Measurements from ENCODE around the gene DLEC1. TPM values are rescaled to one million over a fixed set of nuclear protein-coding genes. Genes with fewer than 3 reads are reported as not detected.

The DLEC1 gene
- total and polyA plus RNA-seq, 2 donors from 2014 or later, result 0.52 to 3.3 TPM

DNA sequence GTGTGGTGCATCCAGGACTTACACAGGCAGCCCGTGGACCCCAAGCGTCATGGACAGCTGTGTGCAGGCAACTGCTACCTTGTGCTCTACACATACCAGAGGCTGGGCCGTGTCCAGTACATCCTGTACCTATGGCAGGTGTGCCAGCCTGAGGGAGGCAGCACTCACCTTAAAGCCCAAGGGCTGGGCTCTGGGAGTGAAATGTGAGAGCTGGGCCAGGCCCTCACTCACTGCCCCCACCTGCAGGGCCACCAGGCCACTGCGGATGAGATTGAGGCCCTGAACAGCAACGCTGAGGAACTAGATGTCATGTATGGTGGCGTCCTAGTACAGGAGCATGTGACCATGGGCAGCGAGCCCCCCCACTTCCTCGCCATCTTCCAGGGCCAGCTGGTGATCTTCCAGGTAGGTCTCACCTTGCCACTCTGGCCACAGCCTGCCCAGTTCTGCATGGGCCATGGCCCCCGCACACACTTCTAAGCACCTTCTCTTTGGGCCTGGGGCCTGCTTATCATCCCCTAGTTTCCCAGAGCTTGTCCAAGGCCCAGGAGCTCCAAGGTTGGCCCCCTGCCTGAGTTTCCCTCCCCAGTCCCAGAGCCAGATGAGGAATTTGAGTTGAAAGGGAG lies 37.4 kb upstream of the DLEC1 start:
- TF ChIP-seq, protein P1, sequence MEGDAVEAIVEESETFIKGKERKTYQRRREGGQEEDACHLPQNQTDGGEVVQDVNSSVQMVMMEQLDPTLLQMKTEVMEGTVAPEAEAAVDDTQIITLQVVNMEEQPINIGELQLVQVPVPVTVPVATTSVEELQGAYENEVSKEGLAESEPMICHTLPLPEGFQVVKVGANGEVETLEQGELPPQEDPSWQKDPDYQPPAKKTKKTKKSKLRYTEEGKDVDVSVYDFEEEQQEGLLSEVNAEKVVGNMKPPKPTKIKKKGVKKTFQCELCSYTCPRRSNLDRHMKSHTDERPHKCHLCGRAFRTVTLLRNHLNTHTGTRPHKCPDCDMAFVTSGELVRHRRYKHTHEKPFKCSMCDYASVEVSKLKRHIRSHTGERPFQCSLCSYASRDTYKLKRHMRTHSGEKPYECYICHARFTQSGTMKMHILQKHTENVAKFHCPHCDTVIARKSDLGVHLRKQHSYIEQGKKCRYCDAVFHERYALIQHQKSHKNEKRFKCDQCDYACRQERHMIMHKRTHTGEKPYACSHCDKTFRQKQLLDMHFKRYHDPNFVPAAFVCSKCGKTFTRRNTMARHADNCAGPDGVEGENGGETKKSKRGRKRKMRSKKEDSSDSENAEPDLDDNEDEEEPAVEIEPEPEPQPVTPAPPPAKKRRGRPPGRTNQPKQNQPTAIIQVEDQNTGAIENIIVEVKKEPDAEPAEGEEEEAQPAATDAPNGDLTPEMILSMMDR (IDR thresholded peaks at IDR 0.05; ENCODE audit: borderline replicate concordance, extremely low read depth, insufficient read depth), result no peak
- intact Hi-C loops (cut with DNase I), result no loop called here
- Histone ChIP-seq H3K4me3 (ENCODE audit: low read length in 3 of 3) (no peak overlapping the region), H3K9me3 (ENCODE audit: control insufficient read depth in 2 of 3, insufficient read depth in 1 of 3, low read length in 3 of 3) (no peaks in the 10 kb centered on the region), H3K27me3 (ENCODE audit: control insufficient read depth, insufficient read depth, low read length) (no peaks in the 10 kb centered on the region), H3K27ac (ENCODE audit: low read depth in 2 of 2, low read length in 2 of 2) (no peak overlapping the region), H3K36me3 (ENCODE audit: control insufficient read depth in 2 of 3, insufficient read depth in 3 of 3, low read length in 3 of 3) (peaks cover 0 to 3% (median 3%) of the 10 kb centered on the region in 3 donors), H3K9ac (ENCODE audit: low read length in 3 of 3) (no peak overlapping the region), H3K4me1 (ENCODE audit: control insufficient read depth in 2 of 3, insufficient read depth in 2 of 3, low read depth in 1 of 3, low read length in 3 of 3) (peaks cover 0 to 27% (median 7%) of the 10 kb centered on the region in 3 donors)
- DNase-seq (peak in 2 of 5 donors; percentile 49 to 63), FAIRE-seq (no peak)

DNA sequence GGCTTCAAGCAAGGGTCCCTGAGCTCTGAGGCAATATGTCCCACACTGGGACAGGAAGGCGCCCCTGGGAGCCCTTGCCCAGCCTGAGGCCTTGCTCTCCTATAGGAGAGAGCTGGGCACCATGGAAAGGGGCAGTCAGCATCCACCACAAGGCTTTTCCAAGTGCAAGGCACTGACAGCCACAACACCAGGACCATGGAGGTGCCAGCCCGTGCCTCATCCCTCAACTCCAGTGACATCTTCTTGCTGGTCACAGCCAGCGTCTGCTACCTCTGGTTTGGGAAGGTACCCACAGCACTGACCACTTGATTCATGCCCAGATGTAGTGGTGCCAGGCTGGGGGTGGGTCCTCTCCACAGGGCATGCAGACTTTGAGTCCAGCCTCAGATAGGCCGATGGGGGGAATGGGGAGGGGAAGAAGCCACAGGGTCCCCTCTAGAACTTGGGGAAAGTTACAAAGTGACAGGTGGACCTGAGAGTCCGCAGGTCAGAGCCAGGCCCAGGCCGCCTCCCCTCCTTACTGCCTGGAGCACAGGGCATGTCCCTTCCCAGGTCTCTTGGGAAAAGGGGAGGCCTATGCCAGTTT lies 36.6 kb upstream of the DLEC1 start:
- H3K4me1 ChIP-seq (ENCODE audit: control insufficient read depth in 2 of 3, insufficient read depth in 2 of 3, low read depth in 1 of 3, low read length in 3 of 3), result peaks cover 0 to 20% (median 7%) of the 10 kb centered on the region in 3 donors
- no peak overlapping the region for H3K9ac ChIP-seq (ENCODE audit: low read length in 3 of 3)
- intact Hi-C loops (cut with DNase I), result no loop called here
- no peak overlapping the region for H3K4me3 ChIP-seq (ENCODE audit: low read length in 3 of 3)
- FAIRE-seq, result no peak
- peak in 2 of 5 donors; percentile 37 to 59 for DNase-seq
- TF ChIP-seq, protein P1 (IDR thresholded peaks at IDR 0.05; ENCODE audit: borderline replicate concordance, extremely low read depth, insufficient read depth), result no peak
- H3K27ac ChIP-seq (ENCODE audit: low read depth in 2 of 2, low read length in 2 of 2), result no peak overlapping the region
- H3K9me3 ChIP-seq (ENCODE audit: control insufficient read depth in 2 of 3, insufficient read depth in 1 of 3, low read length in 3 of 3), result no peaks in the 10 kb centered on the region
- H3K36me3 ChIP-seq (ENCODE audit: control insufficient read depth in 2 of 3, insufficient read depth in 3 of 3, low read length in 3 of 3), result peaks cover 0 to 3% (median 3%) of the 10 kb centered on the region in 3 donors
- H3K27me3 ChIP-seq (ENCODE audit: control insufficient read depth, insufficient read depth, low read length), result no peaks in the 10 kb centered on the region

DNA sequence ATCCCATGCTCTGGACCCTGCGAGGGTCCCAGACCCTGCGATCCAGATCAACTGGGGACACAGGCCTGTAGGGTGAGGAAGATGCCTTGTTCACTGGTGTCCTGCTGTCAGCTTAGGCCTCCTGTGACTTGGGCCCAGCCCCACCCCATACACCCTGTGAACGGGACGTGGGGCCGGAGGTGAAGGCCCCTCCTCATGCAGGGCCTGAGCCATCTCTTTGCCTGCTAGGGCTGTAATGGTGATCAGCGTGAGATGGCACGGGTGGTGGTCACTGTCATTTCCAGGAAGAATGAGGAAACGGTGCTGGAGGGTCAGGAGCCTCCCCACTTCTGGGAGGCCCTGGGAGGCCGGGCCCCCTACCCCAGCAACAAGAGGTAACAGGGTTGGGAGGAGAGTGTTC lies 36.1 kb upstream of the DLEC1 start:
- TF ChIP-seq, protein P1 (IDR thresholded peaks at IDR 0.05; ENCODE audit: borderline replicate concordance, extremely low read depth, insufficient read depth), result no peak
- intact Hi-C loops (cut with DNase I), result no loop called here
- Histone ChIP-seq H3K4me3 (ENCODE audit: low read length in 3 of 3) (no peak overlapping the region), H3K4me1 (ENCODE audit: control insufficient read depth in 2 of 3, insufficient read depth in 2 of 3, low read depth in 1 of 3, low read length in 3 of 3) (peaks cover 0 to 20% (median 7%) of the 10 kb centered on the region in 3 donors), H3K9ac (ENCODE audit: low read length in 3 of 3) (no peak overlapping the region), H3K36me3 (ENCODE audit: control insufficient read depth in 2 of 3, insufficient read depth in 3 of 3, low read length in 3 of 3) (peaks cover 0 to 3% (median 3%) of the 10 kb centered on the region in 3 donors), H3K27me3 (ENCODE audit: control insufficient read depth, insufficient read depth, low read length) (no peaks in the 10 kb centered on the region), H3K27ac (ENCODE audit: low read depth in 2 of 2, low read length in 2 of 2) (no peak overlapping the region), H3K9me3 (ENCODE audit: control insufficient read depth in 2 of 3, insufficient read depth in 1 of 3, low read length in 3 of 3) (no peaks in the 10 kb centered on the region)
- FAIRE-seq (no peak), DNase-seq (peak in 1 of 5 donors; percentile 37)

Measured in kidney (tissue), 14 donors.